Activated CD4-positive, alpha-beta T cell treated with anti-CD3 and anti-CD28 coated beads, Interleukin-2, amount 10 ng/mL, durations not matched to agents 24 days and 14 days (primary cell): ENCODE data around the gene TRMU. TPM values are rescaled to one million over a fixed set of nuclear protein-coding genes. Genes with fewer than 3 reads are reported as not detected.

Experiments used
- DNase-seq: peaks from one replicate; pipeline ENCODE4 v3.0.0; 2022
- H3K27ac Mint-ChIP-seq: one replicate; pipeline ENCODE4 v1.8.0; 2022; ENCODE audit warnings: mild to moderate bottlenecking, mixed read lengths
- H3K27me3 Mint-ChIP-seq: one replicate; pipeline ENCODE4 v1.8.0; 2022; ENCODE audit warnings: mixed read lengths
- H3K36me3 Mint-ChIP-seq: one replicate; pipeline ENCODE4 v1.8.0; 2022; ENCODE audit warnings: low read depth, mild to moderate bottlenecking, mixed read lengths
- H3K4me1 Mint-ChIP-seq: one replicate; pipeline ENCODE4 v1.8.0; 2021; ENCODE audit warnings: mixed read lengths
- H3K4me3 Mint-ChIP-seq: one replicate; pipeline ENCODE4 v1.8.0; 2022; ENCODE audit warnings: mild to moderate bottlenecking, moderate library complexity, mixed read lengths
- H3K9me3 Mint-ChIP-seq: one replicate; pipeline ENCODE4 v1.8.0; 2021; ENCODE audit warnings: mixed read lengths
- intact Hi-C: fragments of 100-400 bp; cut with micrococcal nuclease; formaldehyde crosslinking; loops from one replicate; pipeline ENCODE4 v1.15.1; 2023
- total RNA-seq: library from RNA; stranded (reverse); gene quantifications from 2 replicates; pipeline ENCODE4 v1.2.3, GENCODE V29; 2022

The TRMU gene
- total RNA-seq, 1 donor from 2014 or later: 84.4 TPM

- no peak for DNase-seq
- Mint-ChIP-seq H3K36me3 (no peaks in the 10 kb centered on the region), H3K27me3 (peaks cover 4% of the 10 kb centered on the region), H3K9me3 (no peaks in the 10 kb centered on the region), H3K27ac (no peak overlapping the region), H3K4me3 (no peak overlapping the region), H3K4me1 (no peaks in the 10 kb centered on the region)
- intact Hi-C loops: no loop called here
Observed at GRCh38 chr22:46406791-46407190, 71.3 kb downstream of the TRMU start.

Other genes starting within 250 kb of the TRMU start
- gene PPARA, start 185.2 kb upstream of the TRMU start, total RNA-seq: 13.0 and 14.4 TPM in 2 replicates
- gene CDPF1, start 85.4 kb upstream of the TRMU start, total RNA-seq: 10.4 and 10.6 TPM in 2 replicates
- gene PKDREJ, start 72.4 kb upstream of the TRMU start, total RNA-seq: not detected in 2 replicates
- gene TTC38, start 67.7 kb upstream of the TRMU start, total RNA-seq: 19.2 and 20.3 TPM in 2 replicates
- gene GTSE1, start 38.8 kb upstream of the TRMU start, total RNA-seq: 37.6 and 40.8 TPM in 2 replicates
- 0.36 and 0.37 TPM in 2 replicates for gene CELSR1, start 201.9 kb downstream of the TRMU start, total RNA-seq